ENCODE results near the gene KLHL15.
"Not testable (repeated sequence)": the region's sequence is repeated elsewhere in the genome, so short reads cannot be mapped to it uniquely, and the experiment has no call there.

The KLHL15 gene, protein sequence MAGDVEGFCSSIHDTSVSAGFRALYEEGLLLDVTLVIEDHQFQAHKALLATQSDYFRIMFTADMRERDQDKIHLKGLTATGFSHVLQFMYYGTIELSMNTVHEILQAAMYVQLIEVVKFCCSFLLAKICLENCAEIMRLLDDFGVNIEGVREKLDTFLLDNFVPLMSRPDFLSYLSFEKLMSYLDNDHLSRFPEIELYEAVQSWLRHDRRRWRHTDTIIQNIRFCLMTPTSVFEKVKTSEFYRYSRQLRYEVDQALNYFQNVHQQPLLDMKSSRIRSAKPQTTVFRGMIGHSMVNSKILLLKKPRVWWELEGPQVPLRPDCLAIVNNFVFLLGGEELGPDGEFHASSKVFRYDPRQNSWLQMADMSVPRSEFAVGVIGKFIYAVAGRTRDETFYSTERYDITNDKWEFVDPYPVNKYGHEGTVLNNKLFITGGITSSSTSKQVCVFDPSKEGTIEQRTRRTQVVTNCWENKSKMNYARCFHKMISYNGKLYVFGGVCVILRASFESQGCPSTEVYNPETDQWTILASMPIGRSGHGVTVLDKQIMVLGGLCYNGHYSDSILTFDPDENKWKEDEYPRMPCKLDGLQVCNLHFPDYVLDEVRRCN

GRCh38 chrX:24027086-24027485, at the start of gene KLHL15:
Gene KLHL15, minus strand, starts transcription at chrX:24027186. Its CDS starts 20,493 bp downstream, at chrX:24006693.
- no peak for DNase-seq

DNA sequence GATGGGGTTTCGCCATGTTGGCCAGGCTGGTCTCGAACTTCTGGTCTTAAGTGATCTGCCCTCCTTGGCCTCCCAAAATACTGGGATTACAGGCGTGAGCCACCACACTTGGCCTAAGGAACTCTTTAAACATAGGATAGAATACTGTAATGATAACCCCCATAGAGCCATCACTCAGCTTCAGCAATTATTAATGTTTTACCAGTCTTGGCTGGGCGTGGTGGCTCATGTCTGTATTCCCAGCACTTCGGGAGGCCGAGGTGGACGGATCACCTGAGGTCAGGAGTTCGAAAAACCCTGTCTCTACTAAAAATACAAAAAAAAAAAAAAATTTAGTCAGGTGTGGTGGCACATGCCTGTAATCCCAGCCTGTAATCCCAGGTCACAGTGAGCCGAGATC, 42.9 kb upstream of the KLHL15 start:
- DNase-seq = no peak

GRCh38 chrX:24063488-24063887, 36.5 kb upstream of the KLHL15 start:
- no peak for DNase-seq

DNA sequence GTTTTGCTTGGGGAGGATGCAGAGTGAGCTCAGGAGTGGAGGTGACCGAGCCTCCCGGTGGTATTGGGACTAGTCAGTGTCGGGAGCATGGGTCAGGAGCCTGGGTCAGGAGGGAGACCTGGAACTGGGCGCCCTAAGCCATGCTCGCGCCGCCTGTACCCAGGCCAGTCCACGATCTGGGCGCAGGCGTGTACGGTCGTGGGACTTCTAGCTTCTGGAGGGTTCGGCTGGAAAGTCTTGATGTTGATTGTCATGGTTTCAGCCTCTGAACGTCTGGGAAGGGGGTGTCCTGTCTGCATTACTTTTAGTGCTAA, 28.0 kb upstream of the KLHL15 start:
- DNase-seq = no peak

DNA sequence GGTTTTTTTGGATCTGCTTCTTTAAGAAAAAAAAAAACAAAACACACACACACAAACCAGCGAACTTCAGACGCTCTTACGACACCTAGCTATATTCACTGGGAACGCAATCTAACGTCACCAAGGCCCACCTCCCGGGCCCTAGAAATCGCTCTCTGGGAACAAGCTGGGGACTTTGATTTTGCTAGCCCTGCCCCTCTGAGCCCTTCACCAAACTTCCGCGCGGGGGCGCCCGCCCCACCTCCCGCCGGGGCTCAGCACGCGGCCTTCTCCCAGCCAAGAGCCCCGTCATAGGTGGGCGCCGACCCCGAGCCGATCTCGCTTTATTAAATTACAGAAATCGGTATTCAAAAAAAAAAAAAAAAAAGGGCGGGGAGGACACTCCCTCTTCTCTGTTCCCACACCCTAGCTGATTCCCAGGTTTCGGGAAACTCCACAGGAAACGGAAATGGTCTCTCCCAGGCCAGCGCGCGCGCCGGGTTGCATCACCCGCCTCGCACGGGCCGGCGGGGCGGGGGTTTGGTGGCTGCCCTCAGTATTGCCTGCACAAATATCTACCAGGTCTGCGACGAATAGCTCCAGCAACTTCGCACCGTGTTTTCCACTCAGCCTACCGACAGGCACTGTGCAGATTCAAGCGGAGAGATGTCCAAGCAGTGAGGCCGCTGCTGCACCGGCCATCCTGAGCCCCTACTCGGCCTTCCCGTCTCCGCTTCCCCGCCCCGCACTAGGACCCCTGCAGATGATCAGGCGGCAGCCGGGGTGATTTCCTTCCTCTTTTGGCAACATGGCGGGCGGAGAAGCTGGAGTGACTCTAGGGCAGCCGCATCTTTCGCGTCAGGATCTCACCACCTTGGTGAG, 27.4 kb upstream of the KLHL15 start, which contains the start of gene EIF2S3:
Gene EIF2S3, plus strand, starts transcription at position 775 of the 861 bp plus-strand sequence. Its CDS starts 13 bp downstream, at position 788.
- peak; percentile 84 for DNase-seq

DNA sequence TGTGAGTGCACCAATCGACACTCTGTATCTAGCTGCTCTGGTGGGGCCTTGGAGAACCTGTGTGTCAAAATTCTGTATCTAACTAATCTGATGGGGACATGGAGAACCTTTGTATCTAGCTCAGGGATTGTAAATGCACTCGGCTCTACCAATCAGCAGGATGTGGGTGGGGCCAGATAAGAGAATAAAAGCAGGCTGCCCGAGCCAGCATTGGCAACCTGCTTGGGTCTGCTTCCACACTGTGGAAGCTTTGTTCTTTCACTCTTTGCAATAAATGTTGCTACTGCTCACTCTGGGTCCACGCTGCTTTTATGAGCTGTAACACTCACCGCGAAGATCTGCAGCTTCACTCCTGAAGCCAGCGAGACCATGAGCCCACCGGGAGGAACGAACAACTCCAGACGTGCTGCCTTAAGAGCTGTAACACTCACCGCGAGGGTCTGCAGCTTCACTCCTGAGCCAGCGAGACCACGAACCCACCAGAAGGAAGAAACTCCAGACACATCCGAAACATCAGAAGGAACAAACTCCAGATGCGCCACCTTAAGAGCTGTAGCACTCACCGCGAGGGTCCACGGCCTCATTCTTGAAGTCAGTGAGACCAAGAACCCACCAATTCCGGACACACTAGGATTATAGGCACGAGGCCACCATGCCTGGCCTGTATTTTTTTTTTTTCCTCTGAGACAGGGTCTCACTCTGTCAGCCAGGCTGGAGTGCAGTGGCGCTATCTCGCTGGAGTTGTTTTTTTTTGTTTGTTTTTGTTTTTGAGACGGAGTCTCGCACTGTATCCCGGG, 23.7 kb upstream of the KLHL15 start:
- not testable (repeated sequence) for DNase-seq

GRCh38 chrX:24049643-24050042, 22.7 kb upstream of the KLHL15 start:
- not testable (repeated sequence) for DNase-seq

GRCh38 chrX:24046060-24046459, 19.1 kb upstream of the KLHL15 start:
- not testable (repeated sequence) for DNase-seq

- no peak for DNase-seq
These were observed 10.7 kb upstream of the KLHL15 start for GRCh38 chrX:24037729-24038128.

GRCh38 chrX:24034485-24034884, 7.5 kb upstream of the KLHL15 start:
- no peak for DNase-seq

DNA sequence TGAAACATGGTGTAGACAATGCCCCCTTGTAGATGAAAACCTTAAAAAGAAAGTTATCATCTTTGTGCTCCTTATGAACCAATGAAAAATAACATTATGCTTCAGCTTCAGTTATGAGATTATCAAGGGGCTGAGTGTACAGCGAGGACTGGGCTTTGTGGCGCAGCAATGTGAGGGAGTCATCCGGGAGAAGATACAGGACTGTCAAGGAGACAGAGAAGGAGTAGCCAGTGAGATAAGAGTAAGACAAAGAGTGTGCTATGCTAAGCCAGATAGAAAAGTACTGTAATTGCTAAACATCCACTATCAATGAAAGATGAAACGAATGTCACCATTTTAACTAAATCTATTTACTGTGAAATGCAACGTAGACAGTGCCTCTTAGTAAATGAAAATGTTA, 3.6 kb upstream of the KLHL15 start:
- no peak for DNase-seq

DNA sequence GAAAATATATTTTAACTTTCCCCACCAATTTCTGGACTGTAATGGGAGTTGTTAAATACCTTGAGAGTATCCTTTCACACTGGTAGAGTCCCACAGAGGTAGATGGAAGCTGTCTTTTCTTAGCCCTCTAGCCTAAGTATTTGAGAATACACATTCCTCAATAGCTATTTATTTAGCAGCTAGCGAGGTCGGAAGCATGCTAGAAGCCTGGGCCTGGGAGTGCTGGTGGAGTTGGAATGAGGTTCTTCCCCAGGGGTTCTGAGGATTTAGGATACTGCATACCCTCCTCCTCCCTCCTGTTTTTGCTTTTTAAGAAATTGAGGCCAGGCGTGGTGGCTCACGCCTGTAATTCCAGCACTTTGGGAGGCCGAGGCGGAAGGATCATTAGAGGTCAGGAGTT, 999 bp upstream of the KLHL15 start:
- no peak for DNase-seq

DNA sequence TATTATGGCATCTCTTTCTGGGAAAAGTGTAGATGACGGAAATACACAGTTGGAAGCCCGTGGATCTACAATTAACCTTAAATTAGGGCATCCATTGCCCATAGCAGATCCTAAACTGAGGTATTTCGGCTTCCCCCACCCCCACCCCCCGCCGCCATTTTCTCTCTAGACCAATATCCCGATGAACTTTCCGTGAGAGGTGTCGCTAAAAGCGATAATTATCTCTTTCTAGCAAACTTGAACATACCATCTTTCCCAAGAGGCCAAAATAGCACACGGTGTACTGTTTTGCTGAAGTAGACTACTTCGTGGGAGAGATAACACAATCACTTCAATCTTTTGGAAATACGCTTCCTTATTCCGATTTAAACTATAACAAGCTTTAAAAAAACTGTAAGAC, 554 bp downstream of the KLHL15 start:
- DNase-seq = no peak

DNA sequence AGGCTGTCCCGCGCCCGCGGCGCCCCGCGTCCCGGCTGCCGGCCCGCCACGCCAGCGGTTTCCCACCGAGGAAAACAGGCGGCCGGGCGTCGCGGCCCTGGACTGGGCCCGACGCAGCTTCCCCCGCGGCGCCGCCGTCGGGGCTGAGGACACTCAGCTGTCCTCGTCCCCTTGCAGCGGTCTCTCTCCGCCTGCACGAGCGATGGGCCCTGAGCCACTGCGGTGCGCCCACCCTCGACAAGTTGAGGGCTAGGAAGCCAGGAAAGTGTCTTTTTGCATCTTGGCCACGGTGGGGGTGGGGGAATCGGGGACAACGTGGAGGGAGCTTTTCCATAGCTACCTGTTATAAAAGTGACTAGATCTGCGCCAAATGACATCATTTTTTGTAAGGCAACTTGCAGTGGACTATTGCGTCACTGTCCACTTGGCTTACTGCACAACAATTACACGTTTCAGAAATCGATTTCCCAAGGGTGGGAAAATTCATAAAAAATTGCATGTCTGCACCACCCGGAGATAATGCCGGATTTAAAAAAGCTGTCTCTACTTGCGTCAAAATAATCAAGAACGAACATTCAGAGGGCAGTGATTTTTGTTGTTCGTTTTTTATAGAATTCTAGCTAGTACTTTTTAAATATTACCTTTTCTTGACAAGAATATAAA, 1.1 kb downstream of the KLHL15 start:
- peak; percentile 2 for DNase-seq

- DNase-seq = peak; percentile 84
These were observed 1.9 kb downstream of the KLHL15 start for GRCh38 chrX:24024819-24025740.

DNA sequence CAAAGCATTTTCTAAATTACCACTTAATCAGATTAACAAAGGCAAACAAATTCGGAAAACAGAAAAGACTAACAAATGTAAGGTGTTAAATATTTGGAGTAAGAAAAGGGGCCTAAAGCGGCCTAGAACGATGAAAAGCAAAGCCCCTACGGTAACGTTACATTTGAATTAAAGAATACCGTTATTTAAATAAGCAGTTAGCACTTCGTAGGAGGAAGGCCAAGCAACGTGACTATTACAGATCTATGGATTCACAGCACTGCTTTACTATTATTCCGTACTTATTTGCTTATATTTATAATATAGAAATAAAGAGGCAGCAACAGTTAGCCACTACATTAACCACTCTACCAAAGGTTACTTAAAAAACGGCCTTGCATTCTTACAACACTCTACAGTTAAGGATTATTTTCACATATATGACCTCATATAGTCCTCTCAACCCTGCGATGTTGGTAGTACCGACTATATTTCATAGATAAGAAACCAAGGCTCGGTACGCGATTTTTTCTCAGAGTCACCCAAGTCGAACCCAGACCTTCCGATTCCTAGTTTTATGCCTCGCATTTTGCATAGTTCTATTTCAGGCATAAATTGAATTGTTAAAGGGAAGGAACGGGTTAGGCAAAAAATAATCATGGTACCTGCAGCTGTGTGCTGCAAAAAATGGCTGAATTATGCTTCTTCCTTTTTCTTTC, 2.9 kb downstream of the KLHL15 start:
- DNase-seq = no peak

DNA sequence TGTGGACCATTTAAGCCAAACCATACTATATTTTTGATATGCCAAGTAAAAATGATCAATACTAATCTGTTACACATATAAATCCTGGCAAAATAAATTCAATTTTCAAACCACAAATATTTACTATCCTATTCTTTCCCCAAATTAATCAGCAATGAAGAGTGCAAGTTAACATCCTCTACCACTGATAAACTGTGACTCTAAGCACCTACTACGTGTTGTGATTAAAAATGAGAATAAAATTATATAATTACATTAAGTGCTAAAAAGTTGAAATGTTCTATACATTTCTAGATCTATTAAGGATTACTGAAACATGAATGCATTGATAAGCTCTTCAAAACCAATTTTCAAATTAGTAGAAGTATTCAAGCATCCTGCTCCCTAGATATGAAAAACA, 3.4 kb downstream of the KLHL15 start:
- DNase-seq = no peak

GRCh38 chrX:24020306-24020876, 6.6 kb downstream of the KLHL15 start:
- DNase-seq = no peak

GRCh38 chrX:24019448-24019847, 7.5 kb downstream of the KLHL15 start:
- DNase-seq = no peak

GRCh38 chrX:24018809-24019208, 8.2 kb downstream of the KLHL15 start:
- DNase-seq = no peak
